ENCODE results near the gene MGP.
A peak's percentile ranks its signal among the peaks of the same experiment; 100 is the strongest.

The MGP gene

GRCh38 chr12:14854586-14855183 lies 31.0 kb downstream of the MGP start:
- DNase-seq: no peak

GRCh38 chr12:14853961-14854360 lies 31.7 kb downstream of the MGP start:
- DNase-seq: no peak

GRCh38 chr12:14852880-14853279 lies 32.8 kb downstream of the MGP start:
- no peak for DNase-seq

- DNase-seq: no peak
Measured at GRCh38 chr12:14850929-14851663, 34.6 kb downstream of the MGP start.

- no peak for DNase-seq
Measured at GRCh38 chr12:14849661-14850060, 36.0 kb downstream of the MGP start.

GRCh38 chr12:14846876-14847580 lies 38.6 kb downstream of the MGP start:
- DNase-seq: no peak

GRCh38 chr12:14846042-14846587 lies 39.5 kb downstream of the MGP start:
- no peak for DNase-seq

- DNase-seq: peak; percentile 89
Measured at GRCh38 chr12:14845350-14845750, 40.3 kb downstream of the MGP start.

- no peak for DNase-seq
Measured at GRCh38 chr12:14844401-14844800, 41.3 kb downstream of the MGP start.

- DNase-seq: no peak
Measured at GRCh38 chr12:14843425-14843887, 42.2 kb downstream of the MGP start, which contains the start of gene ART4. Gene ART4, minus strand, starts transcription at chr12:14843526. Its CDS starts 413 bp downstream, at chr12:14843113.

- DNase-seq: no peak
Measured at GRCh38 chr12:14842315-14842714, 43.3 kb downstream of the MGP start.

GRCh38 chr12:14841761-14842160 lies 43.9 kb downstream of the MGP start:
- no peak for DNase-seq

- DNase-seq: no peak
Measured at GRCh38 chr12:14840616-14841015, 45.0 kb downstream of the MGP start.

GRCh38 chr12:14839262-14839661 lies 46.4 kb downstream of the MGP start:
- DNase-seq: no peak

GRCh38 chr12:14836336-14837210 lies 49.1 kb downstream of the MGP start:
- no peak for DNase-seq

GRCh38 chr12:14834509-14834908 lies 51.1 kb downstream of the MGP start:
- DNase-seq: no peak

GRCh38 chr12:14833952-14834351 lies 51.7 kb downstream of the MGP start:
- DNase-seq: no peak

GRCh38 chr12:14833336-14833735 lies 52.3 kb downstream of the MGP start:
- no peak for DNase-seq
